Lower leg skin (tissue), 3 donors: ENCODE results near the gene ASB2.

Experiments
- CTCF ChIP-seq, 3 donors: fragments of 450-650 bp; IDR thresholded peaks; one replicate each; pipeline ENCODE4 v1.5.1; 2016; ENCODE audit warnings: antibody characterized with exemption in 3 of 3, mild to moderate bottlenecking in 3 of 3, moderate library complexity in 2 of 3
- POLR2A ChIP-seq, 2 donors: fragments of 450-650 bp; IDR thresholded peaks; one replicate each; pipeline ENCODE4 v1.6.1; 2016 to 2017; ENCODE audit warnings: antibody characterized with exemption in 2 of 2, mild to moderate bottlenecking in 1 of 2, moderate library complexity in 1 of 2

GRCh38 chr14:93989939-93990338 lies 13.6 kb upstream of the ASB2 start:
- no peak for TF ChIP-seq POLR2A (IDR thresholded peaks at IDR 0.05)
- no peak for TF ChIP-seq CTCF (IDR thresholded peaks at IDR 0.05)
